ENCODE data around the gene EARS2.
A peak's percentile ranks its signal among the peaks of the same experiment; 100 is the strongest.
"Not testable (repeated sequence)": the region's sequence is repeated elsewhere in the genome, so short reads cannot be mapped to it uniquely, and the experiment has no call there.

EARS2 gene

GRCh38 chr16:23523876-23524385 lies 33.2 kb downstream of the EARS2 start:
- DNase-seq = no peak

GRCh38 chr16:23523321-23523720 lies 33.8 kb downstream of the EARS2 start:
- no peak for DNase-seq

GRCh38 chr16:23521965-23522364 lies 35.2 kb downstream of the EARS2 start:
- DNase-seq = no peak

- DNase-seq = no peak
Observed at GRCh38 chr16:23521037-23521743, 36.0 kb downstream of the EARS2 start.

GRCh38 chr16:23520500-23520899 lies 36.6 kb downstream of the EARS2 start:
- DNase-seq = no peak

GRCh38 chr16:23519282-23519681 lies 37.9 kb downstream of the EARS2 start:
- DNase-seq = no peak

- DNase-seq = no peak
Observed at GRCh38 chr16:23518435-23518891, 38.7 kb downstream of the EARS2 start.

- DNase-seq = peak; percentile 14
Observed at GRCh38 chr16:23516366-23517137, 40.6 kb downstream of the EARS2 start.

- DNase-seq = no peak
Observed at GRCh38 chr16:23515881-23516280, 41.3 kb downstream of the EARS2 start.

GRCh38 chr16:23514381-23515152 lies 42.6 kb downstream of the EARS2 start:
- peak; percentile 5 for DNase-seq

GRCh38 chr16:23512168-23512695 lies 44.9 kb downstream of the EARS2 start:
- DNase-seq = no peak

GRCh38 chr16:23511731-23512130 lies 45.4 kb downstream of the EARS2 start:
- DNase-seq = no peak

- DNase-seq = not testable (repeated sequence)
Observed at GRCh38 chr16:23510915-23511270, 46.3 kb downstream of the EARS2 start.

GRCh38 chr16:23510164-23510914 lies 46.8 kb downstream of the EARS2 start, which contains the start of gene GGA2:
Gene GGA2 (minus strand): TSS chr16:23510494. CDS start chr16:23510411, 83 bp downstream.
- peak; percentile 75 for DNase-seq

GRCh38 chr16:23509782-23510163 lies 47.4 kb downstream of the EARS2 start:
- no peak for DNase-seq

GRCh38 chr16:23509441-23509754 lies 47.8 kb downstream of the EARS2 start:
- no peak for DNase-seq

- no peak for DNase-seq
Observed at GRCh38 chr16:23508589-23509440, 48.3 kb downstream of the EARS2 start.

GRCh38 chr16:23506606-23506994 lies 50.5 kb downstream of the EARS2 start:
- no peak for DNase-seq

- DNase-seq = no peak
Observed at GRCh38 chr16:23505671-23506605, 51.2 kb downstream of the EARS2 start.

- DNase-seq = no peak
Observed at GRCh38 chr16:23505180-23505665, 51.9 kb downstream of the EARS2 start.
